Measurements from ENCODE around the gene ST3GAL4. TPM values are rescaled to one million over a fixed set of nuclear protein-coding genes. Genes with fewer than 3 reads are reported as not detected.

The ST3GAL4 gene
- total RNA-seq, 1 donor from 2014 or later: 41.5 TPM

- Histone ChIP-seq H3K4me3 (peak overlapping the region; percentile 50 to 52), H3K27me3 (no peaks in the 10 kb centered on the region), H3K4me1 (peaks cover 47% of the 10 kb centered on the region), H3K9me3 (no peaks in the 10 kb centered on the region), H3K27ac (peak overlapping the region; percentile 86), H3K36me3 (peaks cover 0 to 3% of the 10 kb centered on the region in 2 donors)
- intact Hi-C loops (cut with DNase I): loop anchor here (5.0 to 10.0 kb wide), 2 partner anchors 59 to 111 kb away; partner anchors contain the start of genes DCPS and ST3GAL4
- TF ChIP-seq POLR2AphosphoS5 (IDR thresholded peaks at IDR 0.05; ENCODE audit: insufficient read depth in 1 of 2, low read depth in 1 of 2): no peak
- no peak for TF ChIP-seq CTCF (IDR thresholded peaks at IDR 0.05)
- no peak for TF ChIP-seq POLR2A (IDR thresholded peaks at IDR 0.05)
- no peak for DNase-seq (ENCODE audit: extremely low spot score in 2 of 2)
These were observed 60.4 kb downstream of the ST3GAL4 start for GRCh38 chr11:126415669-126416420.

GRCh38 chr11:126416542-126417090 is 61.1 kb downstream of the ST3GAL4 start:
- peaks cover 0 to 3% of the 10 kb centered on the region in 2 donors for H3K36me3 ChIP-seq
- no peaks in the 10 kb centered on the region for H3K9me3 ChIP-seq
- TF ChIP-seq POLR2A (IDR thresholded peaks at IDR 0.05): peak in 1 of 2 donors; percentile 44
- TF ChIP-seq POLR2AphosphoS5 (IDR thresholded peaks at IDR 0.05; ENCODE audit: insufficient read depth in 1 of 2, low read depth in 1 of 2): peak; percentile 40 to 80
- no peak for TF ChIP-seq CTCF (IDR thresholded peaks at IDR 0.05)
- intact Hi-C loops (cut with DNase I): loop anchor here (5.0 to 10.0 kb wide), 2 partner anchors 59 to 112 kb away; partner anchors contain the start of genes DCPS and ST3GAL4
- peaks cover 40% of the 10 kb centered on the region for H3K4me1 ChIP-seq
- H3K27ac ChIP-seq: peak overlapping the region; percentile 86
- peak overlapping the region; percentile 50 to 52 for H3K4me3 ChIP-seq
- H3K27me3 ChIP-seq: no peaks in the 10 kb centered on the region
- no peak for DNase-seq (ENCODE audit: extremely low spot score in 2 of 2)

GRCh38 chr11:126417091-126417862 is 61.8 kb downstream of the ST3GAL4 start:
- Histone ChIP-seq H3K4me3 (peak overlapping the region; percentile 50 to 52), H3K36me3 (peaks cover 0 to 3% of the 10 kb centered on the region in 2 donors), H3K27ac (peak overlapping the region; percentile 86), H3K9me3 (no peaks in the 10 kb centered on the region), H3K4me1 (peaks cover 34% of the 10 kb centered on the region), H3K27me3 (no peaks in the 10 kb centered on the region)
- intact Hi-C loops (cut with DNase I): loop anchor here (5.0 to 10.0 kb wide), 2 partner anchors 60 to 112 kb away; partner anchors contain the start of genes DCPS and ST3GAL4
- DNase-seq (ENCODE audit: extremely low spot score in 2 of 2): no peak
- TF ChIP-seq POLR2AphosphoS5 (IDR thresholded peaks at IDR 0.05; ENCODE audit: insufficient read depth in 1 of 2, low read depth in 1 of 2) (no peak), CTCF (IDR thresholded peaks at IDR 0.05) (no peak), POLR2A (IDR thresholded peaks at IDR 0.05) (no peak)

- Histone ChIP-seq H3K27me3 (no peaks in the 10 kb centered on the region), H3K4me1 (peaks cover 34% of the 10 kb centered on the region)
These were observed 63.4 kb downstream of the ST3GAL4 start for GRCh38 chr11:126418887-126419286.

More at GRCh38 chr11:126418887-126419286, 63.4 kb downstream of the ST3GAL4 start:
- Histone ChIP-seq H3K27ac (no peak overlapping the region), H3K36me3 (no peaks in the 10 kb centered on the region), H3K9me3 (no peaks in the 10 kb centered on the region), H3K4me3 (no peak overlapping the region)
- intact Hi-C loops (cut with DNase I): loop anchor here (5.0 to 10.0 kb wide), 2 partner anchors 62 to 114 kb away; partner anchors contain the start of genes DCPS and ST3GAL4
- TF ChIP-seq POLR2A (IDR thresholded peaks at IDR 0.05): no peak
- no peak for TF ChIP-seq POLR2AphosphoS5 (IDR thresholded peaks at IDR 0.05; ENCODE audit: insufficient read depth in 1 of 2, low read depth in 1 of 2)
- TF ChIP-seq CTCF (IDR thresholded peaks at IDR 0.05): no peak
- DNase-seq (ENCODE audit: extremely low spot score in 2 of 2): no peak
